Loucy (cell line): ENCODE measurements around the gene KCNQ4.

Source experiments
- CTCF ChIP-seq: fragments of 200-600 bp; sonication (generic); conservative IDR thresholded peaks from 2 replicates; pipeline ENCODE4 v1.5.1; 2014; ENCODE audit warnings: mild to moderate bottlenecking, antibody characterized with exemption, low read length
- EZH2phosphoT487 ChIP-seq: fragments of 200-600 bp; IDR thresholded peaks from 2 replicates; pipeline ENCODE4 v1.6.1; 2018; ENCODE audit warnings: antibody characterized with exemption, mild to moderate bottlenecking, moderate library complexity, borderline replicate concordance

- no peak for TF ChIP-seq CTCF
- no peak for TF ChIP-seq EZH2phosphoT487
Measured at GRCh38 chr1:40845895-40846294, 62.3 kb downstream of the KCNQ4 start.
